ENCODE measurements around the gene NHP2.

DNA sequence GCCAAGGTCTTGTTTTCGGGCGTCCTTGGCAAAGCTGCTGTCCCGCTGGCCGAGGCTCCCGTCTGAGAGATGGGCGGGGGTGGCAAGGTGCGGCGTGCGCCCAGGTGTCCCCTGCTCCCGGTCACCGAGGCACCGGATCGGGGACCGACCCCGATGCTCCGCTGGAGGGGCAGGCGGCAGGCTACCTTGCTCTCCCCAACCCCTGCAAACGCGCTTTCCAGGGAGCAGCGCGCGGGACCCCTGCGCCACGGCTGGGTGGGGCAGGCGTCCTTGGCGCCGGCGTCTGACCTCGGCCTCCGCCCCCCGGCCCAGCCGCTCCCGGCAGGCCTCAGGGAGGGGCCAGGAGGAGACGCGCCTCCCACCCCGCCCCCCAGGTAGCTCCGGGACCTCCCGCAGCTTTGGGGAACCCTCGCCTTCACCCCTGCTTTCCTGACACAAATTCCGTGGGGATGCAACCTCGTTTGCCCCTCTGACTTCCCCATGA, 39.8 kb downstream of the NHP2 start:
- TF ChIP-seq, protein P1, sequence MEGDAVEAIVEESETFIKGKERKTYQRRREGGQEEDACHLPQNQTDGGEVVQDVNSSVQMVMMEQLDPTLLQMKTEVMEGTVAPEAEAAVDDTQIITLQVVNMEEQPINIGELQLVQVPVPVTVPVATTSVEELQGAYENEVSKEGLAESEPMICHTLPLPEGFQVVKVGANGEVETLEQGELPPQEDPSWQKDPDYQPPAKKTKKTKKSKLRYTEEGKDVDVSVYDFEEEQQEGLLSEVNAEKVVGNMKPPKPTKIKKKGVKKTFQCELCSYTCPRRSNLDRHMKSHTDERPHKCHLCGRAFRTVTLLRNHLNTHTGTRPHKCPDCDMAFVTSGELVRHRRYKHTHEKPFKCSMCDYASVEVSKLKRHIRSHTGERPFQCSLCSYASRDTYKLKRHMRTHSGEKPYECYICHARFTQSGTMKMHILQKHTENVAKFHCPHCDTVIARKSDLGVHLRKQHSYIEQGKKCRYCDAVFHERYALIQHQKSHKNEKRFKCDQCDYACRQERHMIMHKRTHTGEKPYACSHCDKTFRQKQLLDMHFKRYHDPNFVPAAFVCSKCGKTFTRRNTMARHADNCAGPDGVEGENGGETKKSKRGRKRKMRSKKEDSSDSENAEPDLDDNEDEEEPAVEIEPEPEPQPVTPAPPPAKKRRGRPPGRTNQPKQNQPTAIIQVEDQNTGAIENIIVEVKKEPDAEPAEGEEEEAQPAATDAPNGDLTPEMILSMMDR (conservative IDR thresholded peaks at IDR 0.05): no peak
- no peak for TF ChIP-seq EZH2 (IDR thresholded peaks at IDR 0.05; ENCODE audit: low read depth)
